ENCODE results near the gene SPATA16. TPM values are rescaled to one million over a fixed set of nuclear protein-coding genes. Genes with fewer than 3 reads are reported as not detected.

SPATA16 gene
- total and polyA plus RNA-seq, 2 experiments from 2014 or later, result not detected

GRCh38 chr3:173096140-173096539 is 44.9 kb downstream of the SPATA16 start:
- Mint-ChIP-seq H3K27ac (no peak overlapping the region), H3K4me1 (peaks cover 3% of the 10 kb centered on the region; the same call in 2 of the 3 replicates), H3K4me3 (no peak overlapping the region), H3K36me3 (ENCODE audit: low read depth) (no peaks in the 10 kb centered on the region), H3K9me3 (no peaks in the 10 kb centered on the region), H3K27me3 (ENCODE audit: insufficient read depth, low read depth, poor library complexity) (no peaks in the 10 kb centered on the region)
- no peak for ATAC-seq
- Histone ChIP-seq H2AFZ (no peak overlapping the region), H3K27ac (ENCODE audit: low read depth) (no peak overlapping the region), H3K4me1 (ENCODE audit: insufficient read depth) (no peaks in the 10 kb centered on the region), H3K4me3 (no peak overlapping the region), H4K20me1 (replicated peaks; ENCODE audit: insufficient read depth) (no peaks in the 10 kb centered on the region), H3K27me3 (ENCODE audit: insufficient read depth) (no peaks in the 10 kb centered on the region), H3K9me2 (ENCODE audit: insufficient read depth) (peaks cover 7% of the 10 kb centered on the region; the same call in 1 of the 2 replicates), H3K36me3 (ENCODE audit: insufficient read depth) (no peaks in the 10 kb centered on the region), H3K4me2 (no peak overlapping the region), H3F3A (replicated peaks; ENCODE audit: low read depth) (no peaks in the 10 kb centered on the region), H3K79me2 (replicated peaks; ENCODE audit: insufficient read depth) (no peaks in the 10 kb centered on the region)
- no peak for DNase-seq (ENCODE audit: low spot score)
- TF ChIP-seq CTCF (conservative IDR thresholded peaks at IDR 0.05; ENCODE audit: low read depth in 2 of 2) (no peak), STAT1 (IDR thresholded peaks at IDR 0.05; ENCODE audit: unreplicated experiment) (no peak), JUNB (IDR thresholded peaks at IDR 0.05; ENCODE audit: unreplicated experiment) (no peak), POLR2AphosphoS5 (IDR thresholded peaks at IDR 0.05; ENCODE audit: low read depth) (no peak), REST (IDR thresholded peaks at IDR 0.05; ENCODE audit: unreplicated experiment) (no peak), EZH2 (IDR thresholded peaks at IDR 0.05; ENCODE audit: low read depth, unreplicated experiment) (no peak), ZNF114 (CRISPR knock-in tag; IDR thresholded peaks at IDR 0.05) (no peak), CREB1 (CRISPR knock-in tag; IDR thresholded peaks at IDR 0.05; ENCODE audit: low read depth) (no peak), ZNF331 (CRISPR knock-in tag; IDR thresholded peaks at IDR 0.05; ENCODE audit: low read depth) (no peak), EZH2phosphoT487 (IDR thresholded peaks at IDR 0.05; ENCODE audit: unreplicated experiment) (no peak)
- TF ChIP-seq, protein P1, sequence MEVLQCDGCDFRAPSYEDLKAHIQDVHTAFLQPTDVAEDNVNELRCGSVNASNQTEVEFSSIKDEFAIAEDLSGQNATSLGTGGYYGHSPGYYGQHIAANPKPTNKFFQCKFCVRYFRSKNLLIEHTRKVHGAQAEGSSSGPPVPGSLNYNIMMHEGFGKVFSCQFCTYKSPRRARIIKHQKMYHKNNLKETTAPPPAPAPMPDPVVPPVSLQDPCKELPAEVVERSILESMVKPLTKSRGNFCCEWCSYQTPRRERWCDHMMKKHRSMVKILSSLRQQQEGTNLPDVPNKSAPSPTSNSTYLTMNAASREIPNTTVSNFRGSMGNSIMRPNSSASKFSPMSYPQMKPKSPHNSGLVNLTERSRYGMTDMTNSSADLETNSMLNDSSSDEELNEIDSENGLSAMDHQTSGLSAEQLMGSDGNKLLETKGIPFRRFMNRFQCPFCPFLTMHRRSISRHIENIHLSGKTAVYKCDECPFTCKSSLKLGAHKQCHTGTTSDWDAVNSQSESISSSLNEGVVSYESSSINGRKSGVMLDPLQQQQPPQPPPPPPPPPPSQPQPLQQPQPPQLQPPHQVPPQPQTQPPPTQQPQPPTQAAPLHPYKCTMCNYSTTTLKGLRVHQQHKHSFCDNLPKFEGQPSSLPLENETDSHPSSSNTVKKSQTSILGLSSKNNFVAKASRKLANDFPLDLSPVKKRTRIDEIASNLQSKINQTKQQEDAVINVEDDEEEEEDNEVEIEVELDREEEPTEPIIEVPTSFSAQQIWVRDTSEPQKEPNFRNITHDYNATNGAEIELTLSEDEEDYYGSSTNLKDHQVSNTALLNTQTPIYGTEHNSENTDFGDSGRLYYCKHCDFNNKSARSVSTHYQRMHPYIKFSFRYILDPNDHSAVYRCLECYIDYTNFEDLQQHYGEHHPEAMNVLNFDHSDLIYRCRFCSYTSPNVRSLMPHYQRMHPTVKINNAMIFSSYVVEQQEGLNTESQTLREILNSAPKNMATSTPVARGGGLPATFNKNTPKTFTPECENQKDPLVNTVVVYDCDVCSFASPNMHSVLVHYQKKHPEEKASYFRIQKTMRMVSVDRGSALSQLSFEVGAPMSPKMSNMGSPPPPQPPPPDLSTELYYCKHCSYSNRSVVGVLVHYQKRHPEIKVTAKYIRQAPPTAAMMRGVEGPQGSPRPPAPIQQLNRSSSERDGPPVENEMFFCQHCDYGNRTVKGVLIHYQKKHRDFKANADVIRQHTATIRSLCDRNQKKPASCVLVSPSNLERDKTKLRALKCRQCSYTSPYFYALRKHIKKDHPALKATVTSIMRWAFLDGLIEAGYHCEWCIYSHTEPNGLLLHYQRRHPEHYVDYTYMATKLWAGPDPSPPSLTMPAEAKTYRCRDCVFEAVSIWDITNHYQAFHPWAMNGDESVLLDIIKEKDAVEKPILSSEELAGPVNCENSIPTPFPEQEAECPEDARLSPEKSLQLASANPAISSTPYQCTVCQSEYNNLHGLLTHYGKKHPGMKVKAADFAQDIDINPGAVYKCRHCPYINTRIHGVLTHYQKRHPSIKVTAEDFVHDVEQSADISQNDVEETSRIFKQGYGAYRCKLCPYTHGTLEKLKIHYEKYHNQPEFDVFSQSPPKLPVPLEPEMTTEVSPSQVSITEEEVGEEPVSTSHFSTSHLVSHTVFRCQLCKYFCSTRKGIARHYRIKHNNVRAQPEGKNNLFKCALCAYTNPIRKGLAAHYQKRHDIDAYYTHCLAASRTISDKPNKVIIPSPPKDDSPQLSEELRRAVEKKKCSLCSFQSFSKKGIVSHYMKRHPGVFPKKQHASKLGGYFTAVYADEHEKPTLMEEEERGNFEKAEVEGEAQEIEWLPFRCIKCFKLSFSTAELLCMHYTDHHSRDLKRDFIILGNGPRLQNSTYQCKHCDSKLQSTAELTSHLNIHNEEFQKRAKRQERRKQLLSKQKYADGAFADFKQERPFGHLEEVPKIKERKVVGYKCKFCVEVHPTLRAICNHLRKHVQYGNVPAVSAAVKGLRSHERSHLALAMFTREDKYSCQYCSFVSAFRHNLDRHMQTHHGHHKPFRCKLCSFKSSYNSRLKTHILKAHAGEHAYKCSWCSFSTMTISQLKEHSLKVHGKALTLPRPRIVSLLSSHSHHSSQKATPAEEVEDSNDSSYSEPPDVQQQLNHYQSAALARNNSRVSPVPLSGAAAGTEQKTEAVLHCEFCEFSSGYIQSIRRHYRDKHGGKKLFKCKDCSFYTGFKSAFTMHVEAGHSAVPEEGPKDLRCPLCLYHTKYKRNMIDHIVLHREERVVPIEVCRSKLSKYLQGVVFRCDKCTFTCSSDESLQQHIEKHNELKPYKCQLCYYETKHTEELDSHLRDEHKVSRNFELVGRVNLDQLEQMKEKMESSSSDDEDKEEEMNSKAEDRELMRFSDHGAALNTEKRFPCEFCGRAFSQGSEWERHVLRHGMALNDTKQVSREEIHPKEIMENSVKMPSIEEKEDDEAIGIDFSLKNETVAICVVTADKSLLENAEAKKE (CRISPR knock-in tag; IDR thresholded peaks at IDR 0.05), result no peak
- TF ChIP-seq, protein P2, sequence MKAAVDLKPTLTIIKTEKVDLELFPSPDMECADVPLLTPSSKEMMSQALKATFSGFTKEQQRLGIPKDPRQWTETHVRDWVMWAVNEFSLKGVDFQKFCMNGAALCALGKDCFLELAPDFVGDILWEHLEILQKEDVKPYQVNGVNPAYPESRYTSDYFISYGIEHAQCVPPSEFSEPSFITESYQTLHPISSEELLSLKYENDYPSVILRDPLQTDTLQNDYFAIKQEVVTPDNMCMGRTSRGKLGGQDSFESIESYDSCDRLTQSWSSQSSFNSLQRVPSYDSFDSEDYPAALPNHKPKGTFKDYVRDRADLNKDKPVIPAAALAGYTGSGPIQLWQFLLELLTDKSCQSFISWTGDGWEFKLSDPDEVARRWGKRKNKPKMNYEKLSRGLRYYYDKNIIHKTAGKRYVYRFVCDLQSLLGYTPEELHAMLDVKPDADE (IDR thresholded peaks at IDR 0.05), result no peak
